C4-2B (cell line): Measurements from ENCODE around the gene S100A5.
"Not testable (repeated sequence)": the region's sequence is repeated elsewhere in the genome, so short reads cannot be mapped to it uniquely, and the experiment has no call there.

Experiments used
- H3K27ac ChIP-seq: fragments of 450-650 bp; 2 replicates; pipeline ENCODE4 v1.5.1; 2017
- ZFX ChIP-seq: fragments of 450-650 bp; IDR thresholded peaks from 2 replicates; pipeline ENCODE4 v1.6.1; 2017
- TF ChIP-seq, protein P1 (sequence below): fragments of 450-650 bp; conservative IDR thresholded peaks from 2 replicates; pipeline ENCODE4 v1.5.1; 2017; ENCODE audit warnings: mild to moderate bottlenecking

S100A5 gene

DNA sequence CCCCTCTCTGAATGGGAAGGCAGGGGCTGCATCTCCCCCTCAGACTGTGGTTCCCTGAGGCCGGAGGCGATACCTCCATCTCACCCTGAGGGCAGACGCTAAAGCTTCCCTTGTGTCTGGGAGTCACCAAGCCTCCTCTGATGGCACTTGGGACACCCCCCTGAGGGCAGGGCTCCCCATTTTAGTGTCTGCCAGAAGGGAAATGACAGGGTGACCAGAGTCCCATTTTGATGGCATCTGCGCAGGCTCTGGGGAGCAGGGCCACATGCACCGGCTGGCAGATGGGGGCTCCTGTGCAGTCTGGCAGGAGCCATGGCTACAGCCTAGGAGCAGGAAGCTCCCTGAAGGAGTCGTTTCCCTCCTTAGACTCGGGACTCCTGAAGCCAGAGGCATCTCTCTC is 23.3 kb upstream of the S100A5 start:
- TF ChIP-seq, protein P1, sequence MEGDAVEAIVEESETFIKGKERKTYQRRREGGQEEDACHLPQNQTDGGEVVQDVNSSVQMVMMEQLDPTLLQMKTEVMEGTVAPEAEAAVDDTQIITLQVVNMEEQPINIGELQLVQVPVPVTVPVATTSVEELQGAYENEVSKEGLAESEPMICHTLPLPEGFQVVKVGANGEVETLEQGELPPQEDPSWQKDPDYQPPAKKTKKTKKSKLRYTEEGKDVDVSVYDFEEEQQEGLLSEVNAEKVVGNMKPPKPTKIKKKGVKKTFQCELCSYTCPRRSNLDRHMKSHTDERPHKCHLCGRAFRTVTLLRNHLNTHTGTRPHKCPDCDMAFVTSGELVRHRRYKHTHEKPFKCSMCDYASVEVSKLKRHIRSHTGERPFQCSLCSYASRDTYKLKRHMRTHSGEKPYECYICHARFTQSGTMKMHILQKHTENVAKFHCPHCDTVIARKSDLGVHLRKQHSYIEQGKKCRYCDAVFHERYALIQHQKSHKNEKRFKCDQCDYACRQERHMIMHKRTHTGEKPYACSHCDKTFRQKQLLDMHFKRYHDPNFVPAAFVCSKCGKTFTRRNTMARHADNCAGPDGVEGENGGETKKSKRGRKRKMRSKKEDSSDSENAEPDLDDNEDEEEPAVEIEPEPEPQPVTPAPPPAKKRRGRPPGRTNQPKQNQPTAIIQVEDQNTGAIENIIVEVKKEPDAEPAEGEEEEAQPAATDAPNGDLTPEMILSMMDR, result no peak
- no peak for TF ChIP-seq ZFX
- H3K27ac ChIP-seq, result no peak overlapping the region

DNA sequence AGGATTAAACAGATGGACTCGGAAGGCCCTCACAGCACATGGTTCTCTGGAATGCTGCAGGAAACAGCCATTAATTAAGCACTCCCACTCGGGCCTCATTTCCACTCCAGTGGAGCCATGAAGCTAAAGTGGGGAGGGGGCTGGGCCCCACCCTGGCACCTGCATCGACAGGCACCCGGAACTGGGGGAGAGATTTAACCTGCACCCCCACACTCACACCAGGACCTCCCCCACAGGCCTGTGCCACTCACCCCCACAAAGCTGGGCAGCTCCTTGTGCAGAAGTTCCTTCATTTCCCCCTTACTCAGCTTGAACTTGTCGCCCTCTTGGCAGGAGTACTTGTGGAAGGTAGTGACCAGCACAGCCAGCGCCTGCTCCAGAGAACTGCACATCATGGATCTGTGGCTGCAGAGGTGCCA is 22.8 kb upstream of the S100A5 start:
- no peak for TF ChIP-seq ZFX
- TF ChIP-seq, protein P1, result no peak
- H3K27ac ChIP-seq, result no peak overlapping the region

DNA sequence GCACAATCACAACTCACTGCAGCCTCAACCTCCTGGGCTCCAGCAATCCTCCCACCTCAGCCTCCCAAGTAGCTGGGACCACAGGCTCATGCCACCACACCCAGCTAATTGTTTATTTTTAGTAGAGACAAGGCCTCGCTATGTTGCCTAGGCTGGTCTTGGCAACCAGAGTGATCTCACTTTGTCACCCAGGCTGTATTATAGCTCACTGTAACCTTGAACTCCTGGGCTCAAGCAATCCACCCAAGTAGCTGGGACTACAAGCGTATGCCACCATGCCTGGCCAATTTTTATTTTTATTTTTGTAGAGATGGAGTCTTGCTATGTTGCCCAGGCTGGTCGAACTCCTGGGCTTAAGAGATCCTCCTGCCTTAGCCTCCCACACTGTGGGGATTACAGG is 21.3 kb upstream of the S100A5 start:
- H3K27ac ChIP-seq, result not testable (repeated sequence)

DNA sequence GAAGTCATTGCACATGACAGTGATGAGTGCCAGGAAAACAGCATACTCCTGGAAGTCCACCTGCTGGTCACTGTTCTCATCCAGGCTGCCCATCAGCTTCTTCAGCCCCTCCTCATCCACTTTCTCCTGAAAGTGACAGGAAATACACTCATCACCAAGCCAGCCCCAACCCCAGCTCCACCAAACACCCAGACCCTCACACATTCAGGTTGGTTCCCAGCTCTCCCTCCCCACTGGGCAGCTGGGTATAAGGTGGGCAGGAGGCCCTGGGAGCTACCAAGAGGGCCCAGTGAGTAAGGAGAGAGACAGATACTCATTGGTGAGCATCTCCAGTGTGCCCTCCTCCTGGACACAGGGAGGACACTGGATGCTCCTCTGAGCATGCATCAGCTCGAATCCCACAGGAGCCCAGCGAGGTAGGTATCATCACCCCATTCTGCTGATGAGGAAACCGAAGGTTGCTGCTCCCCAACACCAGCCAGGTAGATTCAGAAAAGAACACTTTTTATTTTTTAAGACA is 20.8 kb upstream of the S100A5 start:
- TF ChIP-seq ZFX, result no peak
- TF ChIP-seq, protein P1, result no peak
- H3K27ac ChIP-seq, result no peak overlapping the region

DNA sequence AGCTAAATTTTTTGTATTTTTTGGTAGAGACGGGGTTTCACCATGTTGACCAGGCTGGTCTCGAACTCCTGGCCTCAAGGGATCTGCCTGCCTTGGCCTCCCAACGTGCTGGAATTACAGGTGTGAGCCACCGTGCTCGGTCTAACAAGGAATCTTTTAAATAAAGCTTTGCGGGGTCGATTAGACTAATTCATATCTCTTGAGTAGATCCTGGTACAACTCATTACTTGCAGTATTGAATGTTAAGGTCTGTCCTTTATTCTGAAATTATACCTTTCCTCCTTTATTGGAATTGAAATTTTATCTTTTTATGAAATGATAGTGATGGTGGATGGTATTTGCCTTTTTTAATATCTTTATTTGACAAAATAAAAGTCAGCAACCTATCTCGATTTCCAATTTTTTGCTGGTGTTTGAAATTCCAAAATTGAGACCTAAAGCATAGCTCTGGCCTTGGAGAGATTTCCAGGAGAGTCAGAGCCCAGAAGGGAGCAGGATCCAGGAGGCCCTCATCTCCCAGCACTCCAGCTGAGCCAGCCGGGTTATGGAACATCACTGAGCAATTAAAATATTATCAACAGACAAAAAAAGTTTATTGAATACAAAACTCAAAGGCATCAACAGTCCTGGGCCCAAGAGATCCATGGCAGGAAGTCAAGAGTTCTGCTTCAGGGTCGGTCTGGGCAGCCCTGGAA is 20.2 kb upstream of the S100A5 start:
- no peak for TF ChIP-seq ZFX
- TF ChIP-seq, protein P1, result no peak
- H3K27ac ChIP-seq, result no peak overlapping the region

DNA sequence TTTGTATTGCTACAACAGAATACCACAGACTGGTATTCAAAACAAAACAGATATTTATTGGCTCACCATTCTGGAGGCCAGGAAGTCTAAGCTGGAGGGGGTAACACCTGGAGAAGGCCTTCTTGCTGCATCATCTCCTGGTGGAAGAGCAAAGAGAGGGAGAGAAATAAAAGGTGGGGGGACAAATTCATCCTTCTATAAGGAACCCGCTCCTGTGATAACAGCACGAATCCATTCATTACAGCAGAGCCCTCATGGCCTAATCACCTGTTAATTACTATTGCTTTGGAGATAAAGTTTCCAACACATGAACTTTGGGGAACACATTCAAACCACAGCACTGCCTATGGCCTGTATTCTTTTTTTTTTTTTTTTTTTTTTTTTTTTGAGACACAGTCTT is 19.5 kb upstream of the S100A5 start:
- TF ChIP-seq, protein P1, result no peak
- no peak for TF ChIP-seq ZFX

DNA sequence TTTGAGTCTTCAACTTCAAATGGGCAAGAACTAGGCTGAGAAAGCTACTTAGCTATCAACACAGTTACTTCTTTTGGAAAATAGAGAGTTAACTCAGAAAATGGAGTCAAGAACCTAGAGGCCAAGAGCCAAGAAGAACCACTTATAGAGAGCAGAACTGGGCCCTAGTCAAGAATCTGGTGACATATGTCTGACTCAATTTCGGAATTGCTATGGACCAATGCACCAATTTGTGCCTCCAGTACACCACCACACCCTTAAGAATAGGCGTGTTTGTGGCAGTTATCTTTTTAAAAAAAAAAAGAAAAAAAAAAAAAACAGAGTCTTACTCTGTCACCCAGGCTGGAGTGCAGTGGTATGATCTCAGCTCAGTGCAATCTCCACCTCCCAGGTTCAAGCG is 17.1 kb upstream of the S100A5 start:
- H3K27ac ChIP-seq, result no peak overlapping the region
- TF ChIP-seq, protein P1, result no peak
- no peak for TF ChIP-seq ZFX

More for the DNA sequence above, 19.5 kb upstream of the S100A5 start:
- no peak overlapping the region for H3K27ac ChIP-seq

DNA sequence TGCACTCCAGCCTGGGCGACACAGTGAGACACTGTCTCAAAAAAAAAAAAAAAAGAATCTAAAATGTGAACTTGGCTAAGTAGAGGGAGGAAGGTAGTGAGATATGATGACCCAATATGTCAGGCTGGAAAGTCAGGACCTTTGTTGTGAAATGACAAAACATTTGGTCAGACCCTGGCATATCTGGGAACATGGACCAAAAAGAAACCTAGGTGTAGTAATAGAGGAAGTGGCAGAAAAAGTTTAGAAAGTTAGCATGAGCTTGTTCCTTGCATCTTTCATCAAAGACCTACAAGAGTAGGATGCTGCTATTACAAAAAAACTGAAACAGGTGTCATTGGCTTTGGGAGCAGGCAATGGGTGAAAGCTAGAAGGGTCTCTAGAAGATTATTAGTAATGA is 15.6 kb upstream of the S100A5 start:
- H3K27ac ChIP-seq, result no peak overlapping the region
- TF ChIP-seq, protein P1, result no peak
- TF ChIP-seq ZFX, result no peak
